Brain microvascular endothelial cell (primary cell): ENCODE results near the gene NOL4L.

Experiments used
- DNase-seq: peaks from one replicate; pipeline ENCODE4 v3.0.0-alpha.2; 2020
- H3K27ac ChIP-seq: fragments of 250-450 bp; sonication (Bioruptor Pico); 2 replicates; pipeline ENCODE4 v1.5.1; 2020; ENCODE audit warnings: mild to moderate bottlenecking, moderate library complexity
- H3K27me3 ChIP-seq: fragments of 250-450 bp; sonication (Bioruptor Pico); replicated peaks from 2 replicates; pipeline ENCODE4 v1.5.1; 2020; ENCODE audit warnings: mild to moderate bottlenecking
- H3K36me3 ChIP-seq: fragments of 250-450 bp; sonication (Bioruptor Pico); replicated peaks from 2 replicates; pipeline ENCODE4 v1.5.1; 2020; ENCODE audit warnings: mild to moderate bottlenecking
- H3K4me3 ChIP-seq: 2 replicates; pipeline ENCODE4 v1.5.1; 2011; ENCODE audit warnings: low read depth, mild to moderate bottlenecking, control low read depth, low read length, moderate library complexity
- CTCF ChIP-seq: IDR thresholded peaks from 2 replicates; pipeline ENCODE4 v1.5.1; 2011; ENCODE audit warnings: low read depth, mild to moderate bottlenecking, moderate library complexity, low read length, control low read depth, inconsistent platforms; ENCODE audit errors: missing control alignments
- in situ Hi-C: cut with HindIII; loops from 2 replicates; pipeline ENCODE4 v1.10.0; 2017; ENCODE audit warnings: low sequenced_read_pairs, low pct_ligation_motif_present

NOL4L gene

GRCh38 chr20:32487381-32487780 lies 97.8 kb downstream of the NOL4L start:
- no peak for DNase-seq
- Histone ChIP-seq H3K27me3 (no peaks in the 10 kb centered on the region), H3K27ac (no peak overlapping the region), H3K36me3 (no peaks in the 10 kb centered on the region), H3K4me3 (no peak overlapping the region)
- no peak for TF ChIP-seq CTCF
- in situ Hi-C loops: no loop called here

DNA sequence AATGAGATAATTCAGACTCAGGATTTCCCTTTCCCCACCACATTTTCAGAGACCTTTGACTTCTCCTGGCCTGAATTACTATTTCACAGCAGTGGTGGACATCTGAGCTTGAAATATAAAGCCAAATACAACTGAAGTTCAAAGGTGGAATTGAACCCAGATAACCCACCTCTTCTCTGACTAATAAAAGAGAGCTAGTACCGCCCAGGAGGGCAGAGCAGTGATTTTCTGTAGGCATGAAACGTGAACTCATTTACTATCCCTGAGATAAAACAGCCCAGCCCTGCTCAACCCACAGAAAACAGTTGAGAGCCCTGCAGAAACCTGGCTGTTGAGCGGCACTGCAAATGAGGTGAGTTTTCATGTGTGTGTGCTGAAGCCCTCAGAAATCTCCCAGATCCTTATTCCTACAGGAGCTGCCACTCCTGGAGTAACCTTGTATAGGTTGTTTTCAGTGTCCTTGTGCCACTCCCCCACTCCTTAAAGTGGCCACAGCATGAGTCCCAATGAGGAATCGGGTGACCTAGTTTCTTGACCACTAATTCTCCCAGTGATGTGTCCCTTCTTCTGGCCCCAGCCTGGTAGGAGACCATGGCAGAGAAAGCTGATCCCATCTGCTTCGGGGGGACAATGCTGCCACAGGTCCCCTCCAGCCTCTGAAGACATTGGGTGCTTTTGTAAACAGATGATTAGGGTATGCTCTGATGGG lies 99.2 kb downstream of the NOL4L start:
- Histone ChIP-seq H3K27ac (no peak overlapping the region), H3K27me3 (no peaks in the 10 kb centered on the region), H3K4me3 (no peak overlapping the region), H3K36me3 (no peaks in the 10 kb centered on the region)
- TF ChIP-seq CTCF: no peak
- DNase-seq: no peak
- in situ Hi-C loops: no loop called here

DNA sequence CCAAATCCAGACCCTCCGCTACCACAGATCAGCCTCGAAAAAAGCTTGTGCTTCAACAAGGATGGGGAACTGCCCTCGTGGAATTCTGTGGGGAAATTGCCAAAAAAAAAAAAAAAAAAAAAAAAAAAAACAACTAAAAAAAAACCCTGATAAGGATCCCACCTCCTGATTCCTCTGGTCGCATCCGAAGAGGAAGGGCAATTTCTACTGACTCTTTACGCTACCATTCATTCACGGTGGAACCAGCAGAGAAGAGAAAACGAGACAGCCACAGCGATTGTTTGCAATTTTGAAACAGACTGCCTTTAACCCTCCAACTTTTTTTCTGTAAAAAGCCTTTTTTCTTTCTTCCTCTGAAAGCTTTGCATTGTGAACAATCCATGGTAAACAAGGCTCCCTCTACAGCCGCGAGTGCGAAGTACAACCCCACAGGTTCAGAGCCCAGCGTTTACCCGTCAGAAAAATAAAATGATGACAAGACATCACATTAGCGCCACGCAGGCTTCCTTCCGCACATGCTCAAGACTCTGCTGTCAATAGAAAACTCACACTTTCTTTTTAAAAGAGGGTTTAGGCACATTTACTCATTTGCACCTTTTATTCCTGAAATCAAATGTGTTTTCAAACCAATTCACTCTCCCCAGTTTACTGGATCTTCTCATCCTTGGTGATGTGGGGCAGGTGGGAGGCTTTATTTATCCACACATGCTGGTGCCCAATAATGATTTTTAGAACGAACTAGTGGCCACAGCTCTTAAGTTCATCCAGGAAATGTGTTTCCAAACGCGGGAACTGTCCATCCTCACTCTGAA lies 100.0 kb downstream of the NOL4L start:
- peak; percentile 82 for DNase-seq
- Histone ChIP-seq H3K27me3 (no peaks in the 10 kb centered on the region), H3K27ac (peak overlapping the region; percentile 70), H3K36me3 (no peaks in the 10 kb centered on the region), H3K4me3 (peak overlapping the region; percentile 57)
- in situ Hi-C loops: no loop called here
- TF ChIP-seq CTCF: peak; percentile 86

GRCh38 chr20:32484225-32484957 lies 100.7 kb downstream of the NOL4L start:
- Histone ChIP-seq H3K27me3 (no peaks in the 10 kb centered on the region), H3K4me3 (peak overlapping the region; percentile 57), H3K27ac (peak overlapping the region; percentile 70), H3K36me3 (no peaks in the 10 kb centered on the region)
- no peak for TF ChIP-seq CTCF
- in situ Hi-C loops: no loop called here
- no peak for DNase-seq

DNA sequence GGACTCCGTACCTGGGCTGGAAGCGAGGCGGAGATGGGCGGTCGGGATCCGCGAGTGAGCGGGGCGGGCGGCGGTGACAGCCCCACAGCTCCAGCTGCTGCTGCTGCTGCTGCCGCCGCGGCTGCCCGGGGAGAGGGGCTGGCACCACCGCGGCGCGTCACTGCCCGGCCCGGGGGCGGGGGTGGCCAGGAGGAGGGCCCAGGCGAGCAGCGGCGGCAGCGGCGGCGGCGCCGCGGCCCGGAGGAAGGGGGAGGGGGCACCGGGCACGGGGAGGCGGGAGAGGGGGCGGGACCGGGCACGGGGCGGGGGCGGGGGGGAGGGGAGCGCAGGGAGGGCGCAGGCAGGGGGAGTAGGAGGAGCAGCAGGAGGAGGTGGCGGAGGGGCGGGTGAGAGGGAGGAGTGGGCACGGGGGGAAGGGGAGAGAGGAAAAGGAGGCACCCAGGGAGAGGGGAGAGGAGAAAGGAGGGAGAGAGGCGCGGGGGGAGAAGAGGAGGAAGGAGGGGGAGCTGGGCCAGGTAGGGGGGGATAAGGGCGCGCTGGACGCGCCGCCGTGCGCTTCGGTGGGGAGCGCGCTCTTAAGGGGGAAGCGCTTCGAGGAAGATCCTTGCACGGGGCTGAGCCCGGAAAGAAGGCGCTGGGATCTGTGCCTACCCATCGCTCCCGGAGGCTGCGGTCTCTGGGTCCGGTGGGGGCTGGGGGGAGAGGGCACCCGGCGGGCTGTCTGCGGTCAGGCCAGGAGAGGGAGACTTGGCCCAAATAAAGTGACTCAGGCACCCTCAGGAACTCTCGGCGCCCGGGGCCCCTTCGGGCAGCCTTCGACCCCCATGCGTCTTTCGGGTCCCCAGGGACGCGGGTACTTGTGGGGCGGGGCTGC lies 101.5 kb downstream of the NOL4L start:
- in situ Hi-C loops: no loop called here
- no peaks in the 10 kb centered on the region for H3K27me3 ChIP-seq
- TF ChIP-seq CTCF: no peak
- H3K4me3 ChIP-seq: peak overlapping the region; percentile 79
- no peaks in the 10 kb centered on the region for H3K36me3 ChIP-seq
- DNase-seq: peak; percentile 49
- H3K27ac ChIP-seq: peak overlapping the region; percentile 70
